Prostate gland (tissue), 2 donors: Measurements from ENCODE around the gene SCAMP1.

Experiments used
- CTCF ChIP-seq, 4 experiments: fragments of 200-600 bp in 2 of 4; fragments of 450-650 bp in 2 of 4; sonication (generic) in 2 of 4; IDR thresholded peaks; 1 replicate in 3 of 4; 2 replicates in 1 of 4; pipeline ENCODE4 v1.5.1; 2016 to 2019; ENCODE audit warnings: antibody characterized with exemption in 4 of 4, mild to moderate bottlenecking in 2 of 4, moderate library complexity in 2 of 4
- POLR2A ChIP-seq: fragments of 450-650 bp; IDR thresholded peaks from one replicate; pipeline ENCODE4 v1.6.1; 2016; ENCODE audit warnings: antibody characterized with exemption, mild to moderate bottlenecking

GRCh38 chr5:78429332-78429980, 69.0 kb downstream of the SCAMP1 start:
- TF ChIP-seq CTCF (IDR thresholded peaks at IDR 0.05), result no peak
- TF ChIP-seq POLR2A, result no peak
